Keratinocyte (primary cell): Measurements from ENCODE around the gene PECR. TPM values are rescaled to one million over a fixed set of nuclear protein-coding genes. Genes with fewer than 3 reads are reported as not detected.
"Not testable (repeated sequence)": the region's sequence is repeated elsewhere in the genome, so short reads cannot be mapped to it uniquely, and the experiment has no call there.

Source experiments
- DNase-seq: peaks from one replicate; pipeline ENCODE4 v3.0.0-alpha.2; 2011; ENCODE audit warnings: low read depth, missing footprints, low spot score
- FAIRE-seq: peaks from 2 replicates; lab custom pipeline; 2011; peaks lifted over from hg19 to GRCh38; lab: Jason Lieb, UNC
- H2AFZ ChIP-seq: 2 replicates; pipeline ENCODE4 v1.6.0; 2012; ENCODE audit warnings: low read length, control low read depth, inconsistent platforms; ENCODE audit not compliant: control insufficient read depth
- H3K27ac ChIP-seq: 2 replicates; pipeline ENCODE4 v1.5.1; 2011; ENCODE audit warnings: low read length; ENCODE audit not compliant: control insufficient read depth, insufficient read depth
- H3K27me3 ChIP-seq: 3 replicates; pipeline ENCODE4 v1.6.0; 2011; ENCODE audit warnings: low read length; ENCODE audit not compliant: control insufficient read depth, insufficient read depth; ENCODE audit errors: extremely low read depth
- H3K36me3 ChIP-seq, 2 experiments: 2 replicates in 1 of 2; 3 replicates in 1 of 2; pipeline ENCODE4 v1.5.1; 2011; ENCODE audit warnings: low read length in 2 of 2, mild to moderate bottlenecking in 1 of 2; ENCODE audit not compliant: control insufficient read depth in 2 of 2, insufficient read depth in 2 of 2; ENCODE audit errors: extremely low read depth in 1 of 2
- H3K4me1 ChIP-seq: 3 replicates; pipeline ENCODE4 v1.5.1; 2011; ENCODE audit warnings: low read length; ENCODE audit not compliant: control insufficient read depth, insufficient read depth; ENCODE audit errors: extremely low read depth
- H3K4me2 ChIP-seq: 3 replicates; pipeline ENCODE4 v1.6.0; 2011; ENCODE audit warnings: low read depth, low read length; ENCODE audit not compliant: control insufficient read depth, insufficient read depth; ENCODE audit errors: extremely low read depth
- H3K4me3 ChIP-seq, 3 experiments: fragments of 200-600 bp in 1 of 3; sonication (generic) in 1 of 3; 2 replicates in 2 of 3; 3 replicates in 1 of 3; pipeline ENCODE4 v1.5.1; 2011 to 2016; ENCODE audit warnings: low read length in 3 of 3, mild to moderate bottlenecking in 3 of 3, control low read depth in 2 of 3, inconsistent platforms in 1 of 3, low read depth in 1 of 3, mixed read lengths in 1 of 3, mixed run types in 1 of 3, moderate library complexity in 1 of 3; ENCODE audit not compliant: control insufficient read depth in 2 of 3, insufficient read depth in 2 of 3; ENCODE audit errors: extremely low read depth in 1 of 3
- H3K79me2 ChIP-seq: 2 replicates; pipeline ENCODE4 v1.6.0; 2012; ENCODE audit warnings: low read length; ENCODE audit not compliant: control insufficient read depth, insufficient read depth
- H3K9ac ChIP-seq: 3 replicates; pipeline ENCODE4 v1.6.0; 2011; ENCODE audit warnings: low read length; ENCODE audit not compliant: control insufficient read depth, insufficient read depth; ENCODE audit errors: extremely low read depth
- H3K9me1 ChIP-seq: 3 replicates; pipeline ENCODE4 v1.6.0; 2011; ENCODE audit warnings: low read length; ENCODE audit not compliant: control insufficient read depth, insufficient read depth; ENCODE audit errors: extremely low read depth
- H3K9me3 ChIP-seq: 2 replicates; pipeline ENCODE4 v1.5.1; 2012; ENCODE audit warnings: low read depth, low read length; ENCODE audit not compliant: control insufficient read depth
- H4K20me1 ChIP-seq: 3 replicates; pipeline ENCODE4 v1.6.0; 2011; ENCODE audit warnings: low read length; ENCODE audit not compliant: control insufficient read depth, insufficient read depth; ENCODE audit errors: extremely low read depth
- CTCF ChIP-seq, 3 experiments: IDR thresholded peaks in 1 of 3; conservative IDR thresholded peaks in 1 of 3; optimal IDR thresholded peaks in 1 of 3; 2 replicates in 2 of 3; 3 replicates in 1 of 3; pipeline versions ENCODE3 to v1.5.1; 2011; ENCODE audit warnings: low read length in 3 of 3, mild to moderate bottlenecking in 3 of 3, moderate library complexity in 2 of 3, control low read depth in 1 of 3, inconsistent platforms in 1 of 3; ENCODE audit not compliant: insufficient read depth in 2 of 3; ENCODE audit errors: extremely low read depth in 1 of 3
- EZH2 ChIP-seq: IDR thresholded peaks from one replicate; pipeline ENCODE4 v1.6.1; 2012; ENCODE audit warnings: inconsistent platforms, mild to moderate bottlenecking, low read length, moderate library complexity
- dilution Hi-C: fragments of 300-500 bp; cut with MboI; formaldehyde crosslinking; loops from one replicate; pipeline ENCODE4 v1.7.0; 2020; ENCODE audit warnings: low sequenced_read_pairs; ENCODE audit not compliant: extremely low pct_ligation_motif_present
- polyA plus RNA-seq, 5 experiments: library from polyadenylated mRNA; depleted of rRNA in 3 of 5; stranded (reverse) in 3 of 5; stranded (forward) in 1 of 5; unstranded in 1 of 5; fragments of >200 nt; gene quantifications; 1 replicate in 1 of 5; 2 replicates in 3 of 5; 3 replicates in 1 of 5; pipeline versions ENCODE4 v1.2.1 to v1.2.3, GENCODE V29; 2011 to 2012; ENCODE audit warnings: missing spikeins in 2 of 5, low read depth in 1 of 5, low replicate concordance in 1 of 5

Gene PECR
- polyA plus RNA-seq, 1 donor (not counting 4 experiments of a cell fraction or from before 2014, with no cell fraction given), result 12.0 TPM

GRCh38 chr2:215997219-215997618 lies 84.4 kb downstream of the PECR start:
- Histone ChIP-seq H3K79me2 (peaks cover 46% of the 10 kb centered on the region), H3K4me2 (no peak overlapping the region), H3K36me3 (peaks cover 11 to 15% of the 10 kb centered on the region in 2 experiments), H4K20me1 (no peaks in the 10 kb centered on the region), H3K9me1 (no peaks in the 10 kb centered on the region), H3K27me3 (no peaks in the 10 kb centered on the region), H2AFZ (no peak overlapping the region), H3K4me1 (peaks cover 3% of the 10 kb centered on the region), H3K9me3 (no peaks in the 10 kb centered on the region), H3K4me3 (no peak overlapping the region), H3K27ac (no peak overlapping the region), H3K9ac (no peak overlapping the region)
- FAIRE-seq (no peak), DNase-seq (no peak)
- TF ChIP-seq CTCF (optimal IDR thresholded peaks at IDR 0.05 in 1 of 3, IDR thresholded peaks at IDR 0.05 in 1 of 3, conservative IDR thresholded peaks at IDR 0.05 in 1 of 3; ENCODE audit: extremely low read depth in 1 of 3, insufficient read depth in 2 of 3, low read length in 3 of 3) (no peak), EZH2 (no peak)
- dilution Hi-C loops, result no loop called here

GRCh38 chr2:215994911-215995310 lies 86.7 kb downstream of the PECR start:
- no peak overlapping the region for H3K4me2 ChIP-seq
- H4K20me1 ChIP-seq, result no peaks in the 10 kb centered on the region
- dilution Hi-C loops, result no loop called here
- peaks cover 7 to 13% of the 10 kb centered on the region in 2 experiments for H3K36me3 ChIP-seq
- no peak overlapping the region for H3K9ac ChIP-seq
- no peak overlapping the region for H3K27ac ChIP-seq
- peaks cover 3% of the 10 kb centered on the region for H3K4me1 ChIP-seq
- no peak for FAIRE-seq
- H2AFZ ChIP-seq, result no peak overlapping the region
- peaks cover 35% of the 10 kb centered on the region for H3K79me2 ChIP-seq
- H3K9me3 ChIP-seq, result no peaks in the 10 kb centered on the region
- H3K4me3 ChIP-seq, result no peak overlapping the region
- H3K9me1 ChIP-seq, result no peaks in the 10 kb centered on the region
- no peak for DNase-seq
- TF ChIP-seq EZH2 (no peak), CTCF (optimal IDR thresholded peaks at IDR 0.05 in 1 of 3, IDR thresholded peaks at IDR 0.05 in 1 of 3, conservative IDR thresholded peaks at IDR 0.05 in 1 of 3; ENCODE audit: extremely low read depth in 1 of 3, insufficient read depth in 2 of 3, low read length in 3 of 3) (no peak)
- no peaks in the 10 kb centered on the region for H3K27me3 ChIP-seq

GRCh38 chr2:215988556-215989207 lies 92.9 kb downstream of the PECR start:
- H3K79me2 ChIP-seq, result peaks cover 32% of the 10 kb centered on the region
- H3K4me1 ChIP-seq, H3K27me3 ChIP-seq, dilution Hi-C loops, FAIRE-seq, H3K4me2 ChIP-seq, H4K20me1 ChIP-seq, H3K4me3 ChIP-seq, H3K9ac ChIP-seq, H2AFZ ChIP-seq, H3K9me1 ChIP-seq, H3K36me3 ChIP-seq, DNase-seq, H3K27ac ChIP-seq, H3K9me3 ChIP-seq: not testable (repeated sequence)
